HepG2 (cell line): ENCODE results near the gene SAA4. TPM values are rescaled to one million over a fixed set of nuclear protein-coding genes. Genes with fewer than 3 reads are reported as not detected.

ENCODE experiments used
- ATF7 ChIP-seq, 2 experiments: fragments of 450-650 bp in 1 of 2; sonication (generic) in 1 of 2; formaldehyde crosslinking in 1 of 2; IDR thresholded peaks; 2 replicates each; pipeline versions ENCODE4 v1.4.0 to v1.6.1; 2016 to 2020; ENCODE audit warnings: antibody characterized with exemption in 1 of 2, mild to moderate bottlenecking in 1 of 2, missing genetic modification reagents in 1 of 2
- EHMT2 ChIP-seq: fragments of 200-600 bp; sonication (generic); IDR thresholded peaks from 2 replicates; pipeline ENCODE4 v1.7.0; 2017; ENCODE audit warnings: antibody characterized with exemption, low read depth, low read length, borderline replicate concordance
- ELF4 ChIP-seq: sonication (generic); formaldehyde crosslinking; IDR thresholded peaks from 2 replicates; pipeline ENCODE4 v1.5.0; 2020; ENCODE audit warnings: missing genetic modification reagents, mild to moderate bottlenecking, moderate library complexity, borderline replicate concordance
- FOXP1 ChIP-seq, 2 experiments: fragments of 450-650 bp in 1 of 2; IDR thresholded peaks; 2 replicates each; pipeline ENCODE4 v1.6.1; 2017 to 2018; ENCODE audit warnings: antibody characterized with exemption in 1 of 2
- LCORL ChIP-seq, 2 experiments: fragments of 450-650 bp in 1 of 2; sonication (generic) in 1 of 2; formaldehyde crosslinking in 1 of 2; IDR thresholded peaks; 2 replicates each; pipeline versions ENCODE4 v1.5.0 to v1.6.1; 2017 to 2020; ENCODE audit warnings: antibody characterized with exemption in 1 of 2, missing genetic modification reagents in 1 of 2
- MBD4 ChIP-seq: IDR thresholded peaks from 2 replicates; pipeline ENCODE4 v1.6.1; 2012; ENCODE audit warnings: low read length, inconsistent platforms, borderline replicate concordance
- NCOA2 ChIP-seq: sonication (generic); formaldehyde crosslinking; IDR thresholded peaks from 2 replicates; pipeline ENCODE4 v1.8.0; 2022; ENCODE audit warnings: inconsistent platforms
- NR2C2 ChIP-seq: sonication (generic); formaldehyde crosslinking; IDR thresholded peaks from 2 replicates; pipeline ENCODE4 v1.4.0; 2020; ENCODE audit warnings: missing genetic modification reagents, mild to moderate bottlenecking, moderate library complexity, borderline replicate concordance
- PAX8 ChIP-seq: sonication (generic); formaldehyde crosslinking; IDR thresholded peaks from 2 replicates; pipeline ENCODE4 v1.8.0; 2022; ENCODE audit warnings: mild to moderate bottlenecking, missing genetic modification reagents, borderline replicate concordance
- SAP130 ChIP-seq: IDR thresholded peaks from 2 replicates; pipeline ENCODE4 v1.6.1; 2016; ENCODE audit warnings: low read depth
- ZNF644 ChIP-seq: IDR thresholded peaks from 2 replicates; pipeline ENCODE4 v1.6.1; 2016; ENCODE audit warnings: low read depth
- ZNF652 ChIP-seq: IDR thresholded peaks from 2 replicates; pipeline ENCODE4 v1.6.1; 2016; ENCODE audit warnings: low read depth, borderline replicate concordance
- ZNF670 ChIP-seq: sonication (generic); formaldehyde crosslinking; IDR thresholded peaks from 2 replicates; pipeline ENCODE4 v1.8.0; 2022; ENCODE audit warnings: mild to moderate bottlenecking, missing genetic modification reagents, borderline replicate concordance
- polyA plus RNA-seq, 8 experiments: library from polyadenylated mRNA; depleted of rRNA in 3 of 8; stranded (reverse) in 7 of 8; unstranded in 1 of 8; fragments of >200 nt; fragmentation: Illumina TruSeq in 4 of 8; extraction: Trizol in 4 of 8; gene quantifications; 2 replicates each; pipeline versions ENCODE4 v1.2.1 to v1.2.3, GENCODE V29; 2011 to 2016; ENCODE audit warnings: low read depth in 4 of 8, missing spikeins in 1 of 8, mixed read lengths in 1 of 8; ENCODE audit not compliant: insufficient read depth in 1 of 8
- total RNA-seq, 5 experiments: library from RNA; depleted of rRNA; stranded (reverse); fragments of >200 nt; fragmentation: Illumina TruSeq; extraction: Trizol; gene quantifications; 2 replicates each; pipeline ENCODE4 v1.2.3, GENCODE V29; 2016; ENCODE audit warnings: low read depth in 1 of 5
- TF ChIP-seq, protein P1 (sequence below): sonication (generic); formaldehyde crosslinking; IDR thresholded peaks from 2 replicates; pipeline ENCODE4 v1.5.0; 2020; ENCODE audit warnings: mild to moderate bottlenecking, missing genetic modification reagents, moderate library complexity
- TF ChIP-seq, protein P2 (sequence below), 2 experiments: IDR thresholded peaks; 2 replicates each; pipeline ENCODE4 v1.6.1; 2011 to 2012; ENCODE audit warnings: low read length in 2 of 2, borderline replicate concordance in 1 of 2, low read depth in 1 of 2, mild to moderate bottlenecking in 1 of 2, moderate library complexity in 1 of 2
- TF ChIP-seq, protein P3 (sequence below): sonication (generic); formaldehyde crosslinking; IDR thresholded peaks from 2 replicates; pipeline ENCODE4 v1.8.1; 2022; ENCODE audit warnings: low read depth, mild to moderate bottlenecking, missing genetic modification reagents
- TF ChIP-seq, protein P4 (sequence below): IDR thresholded peaks from 2 replicates; pipeline ENCODE4 v1.6.1; 2016
- TF ChIP-seq, protein P5 (sequence below): sonication (generic); formaldehyde crosslinking; IDR thresholded peaks from 2 replicates; pipeline ENCODE4 v1.4.0; 2020; ENCODE audit warnings: missing genetic modification reagents

SAA4 gene
- total and polyA plus RNA-seq, 2 of the 13 experiments (the other 11 are each of a cell fraction or from before 2014, with no cell fraction given), result 53.4 to 253 TPM

DNA sequence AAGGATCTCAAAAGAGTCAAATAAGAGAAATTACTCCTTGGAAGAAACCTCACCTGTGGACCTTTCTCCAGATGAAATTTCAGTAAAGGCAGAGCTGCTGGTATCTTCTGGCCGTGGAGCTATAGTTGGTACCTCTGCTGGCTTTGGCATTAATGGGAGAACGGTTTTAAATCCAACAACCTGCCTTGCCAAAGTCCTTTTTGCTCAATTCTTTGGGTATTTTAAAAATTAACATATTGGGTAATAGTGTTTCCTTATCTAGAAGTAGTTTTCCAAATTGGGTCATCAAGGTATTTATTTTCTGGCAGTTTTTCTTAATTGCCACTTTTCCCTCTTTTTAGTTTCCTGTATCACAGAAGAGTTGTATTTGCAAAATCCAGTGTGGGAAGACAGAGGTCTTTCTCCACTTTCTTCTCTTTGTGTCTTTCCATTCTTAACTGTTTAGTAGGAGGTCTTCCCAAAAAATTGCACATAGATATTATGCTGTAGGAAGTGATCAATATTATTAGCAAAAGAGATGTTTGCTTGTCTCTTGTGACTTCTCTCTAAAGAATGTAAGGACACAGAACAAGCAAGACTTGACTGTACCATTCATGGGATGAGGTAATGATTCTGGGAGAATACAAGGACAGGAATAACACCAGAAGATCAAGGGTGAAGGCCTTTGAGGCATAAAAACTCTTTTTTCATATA, at the start of gene SAA4 (continued):
- TF ChIP-seq, protein P1, sequence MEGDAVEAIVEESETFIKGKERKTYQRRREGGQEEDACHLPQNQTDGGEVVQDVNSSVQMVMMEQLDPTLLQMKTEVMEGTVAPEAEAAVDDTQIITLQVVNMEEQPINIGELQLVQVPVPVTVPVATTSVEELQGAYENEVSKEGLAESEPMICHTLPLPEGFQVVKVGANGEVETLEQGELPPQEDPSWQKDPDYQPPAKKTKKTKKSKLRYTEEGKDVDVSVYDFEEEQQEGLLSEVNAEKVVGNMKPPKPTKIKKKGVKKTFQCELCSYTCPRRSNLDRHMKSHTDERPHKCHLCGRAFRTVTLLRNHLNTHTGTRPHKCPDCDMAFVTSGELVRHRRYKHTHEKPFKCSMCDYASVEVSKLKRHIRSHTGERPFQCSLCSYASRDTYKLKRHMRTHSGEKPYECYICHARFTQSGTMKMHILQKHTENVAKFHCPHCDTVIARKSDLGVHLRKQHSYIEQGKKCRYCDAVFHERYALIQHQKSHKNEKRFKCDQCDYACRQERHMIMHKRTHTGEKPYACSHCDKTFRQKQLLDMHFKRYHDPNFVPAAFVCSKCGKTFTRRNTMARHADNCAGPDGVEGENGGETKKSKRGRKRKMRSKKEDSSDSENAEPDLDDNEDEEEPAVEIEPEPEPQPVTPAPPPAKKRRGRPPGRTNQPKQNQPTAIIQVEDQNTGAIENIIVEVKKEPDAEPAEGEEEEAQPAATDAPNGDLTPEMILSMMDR (CRISPR knock-in tag), result no peak
- TF ChIP-seq SAP130, result peak; percentile 59
- peak; percentile 38; the same call in 1 of the 2 replicates for TF ChIP-seq ZNF670
- TF ChIP-seq PAX8 (CRISPR knock-in tag), result no peak
- TF ChIP-seq, protein P2, sequence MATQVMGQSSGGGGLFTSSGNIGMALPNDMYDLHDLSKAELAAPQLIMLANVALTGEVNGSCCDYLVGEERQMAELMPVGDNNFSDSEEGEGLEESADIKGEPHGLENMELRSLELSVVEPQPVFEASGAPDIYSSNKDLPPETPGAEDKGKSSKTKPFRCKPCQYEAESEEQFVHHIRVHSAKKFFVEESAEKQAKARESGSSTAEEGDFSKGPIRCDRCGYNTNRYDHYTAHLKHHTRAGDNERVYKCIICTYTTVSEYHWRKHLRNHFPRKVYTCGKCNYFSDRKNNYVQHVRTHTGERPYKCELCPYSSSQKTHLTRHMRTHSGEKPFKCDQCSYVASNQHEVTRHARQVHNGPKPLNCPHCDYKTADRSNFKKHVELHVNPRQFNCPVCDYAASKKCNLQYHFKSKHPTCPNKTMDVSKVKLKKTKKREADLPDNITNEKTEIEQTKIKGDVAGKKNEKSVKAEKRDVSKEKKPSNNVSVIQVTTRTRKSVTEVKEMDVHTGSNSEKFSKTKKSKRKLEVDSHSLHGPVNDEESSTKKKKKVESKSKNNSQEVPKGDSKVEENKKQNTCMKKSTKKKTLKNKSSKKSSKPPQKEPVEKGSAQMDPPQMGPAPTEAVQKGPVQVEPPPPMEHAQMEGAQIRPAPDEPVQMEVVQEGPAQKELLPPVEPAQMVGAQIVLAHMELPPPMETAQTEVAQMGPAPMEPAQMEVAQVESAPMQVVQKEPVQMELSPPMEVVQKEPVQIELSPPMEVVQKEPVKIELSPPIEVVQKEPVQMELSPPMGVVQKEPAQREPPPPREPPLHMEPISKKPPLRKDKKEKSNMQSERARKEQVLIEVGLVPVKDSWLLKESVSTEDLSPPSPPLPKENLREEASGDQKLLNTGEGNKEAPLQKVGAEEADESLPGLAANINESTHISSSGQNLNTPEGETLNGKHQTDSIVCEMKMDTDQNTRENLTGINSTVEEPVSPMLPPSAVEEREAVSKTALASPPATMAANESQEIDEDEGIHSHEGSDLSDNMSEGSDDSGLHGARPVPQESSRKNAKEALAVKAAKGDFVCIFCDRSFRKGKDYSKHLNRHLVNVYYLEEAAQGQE (IDR thresholded peaks at IDR 0.05; ENCODE audit: borderline replicate concordance in 1 of 2, low read depth in 1 of 2, low read length in 2 of 2), result 0 out of 4 replicates have a peak, but pooled peaks of 1 of the 2 experiments have one; percentile 43
- TF ChIP-seq EHMT2, result peak; percentile 38; the same call in 1 of the 2 replicates
- TF ChIP-seq ZNF652 (CRISPR knock-in tag), result peak; percentile 64; the same call in 1 of the 2 replicates
- TF ChIP-seq, protein P3, sequence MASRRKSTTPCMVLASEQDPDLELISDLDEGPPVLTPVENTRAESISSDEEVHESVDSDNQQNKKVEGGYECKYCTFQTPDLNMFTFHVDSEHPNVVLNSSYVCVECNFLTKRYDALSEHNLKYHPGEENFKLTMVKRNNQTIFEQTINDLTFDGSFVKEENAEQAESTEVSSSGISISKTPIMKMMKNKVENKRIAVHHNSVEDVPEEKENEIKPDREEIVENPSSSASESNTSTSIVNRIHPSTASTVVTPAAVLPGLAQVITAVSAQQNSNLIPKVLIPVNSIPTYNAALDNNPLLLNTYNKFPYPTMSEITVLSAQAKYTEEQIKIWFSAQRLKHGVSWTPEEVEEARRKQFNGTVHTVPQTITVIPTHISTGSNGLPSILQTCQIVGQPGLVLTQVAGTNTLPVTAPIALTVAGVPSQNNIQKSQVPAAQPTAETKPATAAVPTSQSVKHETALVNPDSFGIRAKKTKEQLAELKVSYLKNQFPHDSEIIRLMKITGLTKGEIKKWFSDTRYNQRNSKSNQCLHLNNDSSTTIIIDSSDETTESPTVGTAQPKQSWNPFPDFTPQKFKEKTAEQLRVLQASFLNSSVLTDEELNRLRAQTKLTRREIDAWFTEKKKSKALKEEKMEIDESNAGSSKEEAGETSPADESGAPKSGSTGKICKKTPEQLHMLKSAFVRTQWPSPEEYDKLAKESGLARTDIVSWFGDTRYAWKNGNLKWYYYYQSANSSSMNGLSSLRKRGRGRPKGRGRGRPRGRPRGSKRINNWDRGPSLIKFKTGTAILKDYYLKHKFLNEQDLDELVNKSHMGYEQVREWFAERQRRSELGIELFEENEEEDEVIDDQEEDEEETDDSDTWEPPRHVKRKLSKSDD (CRISPR knock-in tag), result no peak
- TF ChIP-seq, protein P4, sequence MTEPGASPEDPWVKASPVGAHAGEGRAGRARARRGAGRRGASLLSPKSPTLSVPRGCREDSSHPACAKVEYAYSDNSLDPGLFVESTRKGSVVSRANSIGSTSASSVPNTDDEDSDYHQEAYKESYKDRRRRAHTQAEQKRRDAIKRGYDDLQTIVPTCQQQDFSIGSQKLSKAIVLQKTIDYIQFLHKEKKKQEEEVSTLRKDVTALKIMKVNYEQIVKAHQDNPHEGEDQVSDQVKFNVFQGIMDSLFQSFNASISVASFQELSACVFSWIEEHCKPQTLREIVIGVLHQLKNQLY (CRISPR knock-in tag), result 0 out of 2 replicates have a peak, but pooled peaks have one; percentile 30
- peak; percentile 27; the same call in 1 of the 2 replicates for TF ChIP-seq NR2C2 (CRISPR knock-in tag)
- peak; percentile 34; the same call in 1 of the 2 replicates for TF ChIP-seq MBD4
- peak; percentile 80 for TF ChIP-seq LCORL (IDR thresholded peaks at IDR 0.05)
- peak; percentile 45; the same call in 1 of the 2 replicates for TF ChIP-seq LCORL (CRISPR knock-in tag; IDR thresholded peaks at IDR 0.05)
- TF ChIP-seq FOXP1 (IDR thresholded peaks at IDR 0.05), result no peak
- peak; percentile 71 for TF ChIP-seq FOXP1 (CRISPR knock-in tag; IDR thresholded peaks at IDR 0.05)
- peak; percentile 89 for TF ChIP-seq NCOA2 (CRISPR knock-in tag)
- TF ChIP-seq ATF7 (IDR thresholded peaks at IDR 0.05), result peak; percentile 56; the same call in 1 of the 2 replicates
- no peak; the same call in 1 of the 2 replicates for TF ChIP-seq ATF7 (CRISPR knock-in tag; IDR thresholded peaks at IDR 0.05)
- TF ChIP-seq, protein P5, sequence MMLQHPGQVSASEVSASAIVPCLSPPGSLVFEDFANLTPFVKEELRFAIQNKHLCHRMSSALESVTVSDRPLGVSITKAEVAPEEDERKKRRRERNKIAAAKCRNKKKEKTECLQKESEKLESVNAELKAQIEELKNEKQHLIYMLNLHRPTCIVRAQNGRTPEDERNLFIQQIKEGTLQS (CRISPR knock-in tag), result peak; percentile 52; the same call in 1 of the 2 replicates
- TF ChIP-seq ZNF644 (CRISPR knock-in tag), result peak; percentile 72
- no peak for TF ChIP-seq ELF4 (CRISPR knock-in tag)
